IMR-90 (cell line): ENCODE data around the gene REXO5. TPM values are rescaled to one million over a fixed set of nuclear protein-coding genes. Genes with fewer than 3 reads are reported as not detected.

Experiments
- ATAC-seq: fragments of 200-7000 bp; cut with Tn5 transposase; 2 replicates; pipeline ENCODE4 v1.9.1; 2020; ENCODE audit warnings: low read depth, mild to moderate bottlenecking, moderate library complexity
- BruUV-seq: library from RNA; stranded (reverse); fragments of 400-500 nt; replicated peaks from 2 replicates; lab custom pipeline; 2021; lab: Mats Ljungman, UMichigan
- CTCF ChIA-PET: fragments of 300-600 bp; formaldehyde crosslinking; extraction: SDS; loops from one replicate; lab custom pipeline; 2021; ENCODE audit warnings: antibody characterized with exemption; lab: Yijun Ruan, JAX
- POLR2A ChIA-PET: fragments of 300-600 bp; sonication (Branson Sonifier 250); formaldehyde crosslinking; loops from one replicate; lab custom pipeline; 2022; ENCODE audit warnings: antibody characterized with exemption; ENCODE audit not compliant: unreplicated experiment; lab: Charles Lee
- DNase-seq: peaks from one replicate; pipeline ENCODE4 v3.0.0; 2013
- H2AFZ ChIP-seq: replicated peaks from 2 replicates; pipeline ENCODE3; 2013; ENCODE audit warnings: low read length, mild to moderate bottlenecking; ENCODE audit not compliant: poor library complexity
- H2AK5ac ChIP-seq: 2 replicates; pipeline ENCODE4 v1.6.1; 2013; ENCODE audit warnings: low read depth, low read length, inconsistent platforms
- H2AK9ac ChIP-seq: replicated peaks from 2 replicates; pipeline ENCODE3; 2013; ENCODE audit warnings: mild to moderate bottlenecking, low read depth, low read length, moderate library complexity; ENCODE audit not compliant: poor library complexity
- H2BK120ac ChIP-seq: 2 replicates; pipeline ENCODE4 v1.6.1; 2013; ENCODE audit warnings: low read depth, low read length, inconsistent platforms
- H2BK15ac ChIP-seq: 3 replicates; pipeline ENCODE4 v1.6.1; 2013; ENCODE audit warnings: low read depth, low read length, inconsistent platforms
- H2BK20ac ChIP-seq: 2 replicates; pipeline ENCODE4 v1.6.1; 2013; ENCODE audit warnings: low read depth, mild to moderate bottlenecking, inconsistent platforms, low read length, moderate library complexity
- H2BK5ac ChIP-seq: 2 replicates; pipeline ENCODE4 v1.6.1; 2013; ENCODE audit warnings: mild to moderate bottlenecking, low read depth, low read length, inconsistent platforms; ENCODE audit not compliant: poor library complexity, severe bottlenecking
- H3K14ac ChIP-seq: replicated peaks from 2 replicates; pipeline ENCODE4 v1.6.1; 2013; ENCODE audit warnings: low read depth, low read length, inconsistent platforms
- H3K18ac ChIP-seq: 2 replicates; pipeline ENCODE4 v1.6.1; 2013; ENCODE audit warnings: low read depth, low read length, control low read depth
- H3K23ac ChIP-seq: 2 replicates; pipeline ENCODE4 v1.6.1; 2013; ENCODE audit warnings: low read depth, low read length, inconsistent platforms
- H3K27ac ChIP-seq: 2 replicates; pipeline ENCODE4 v1.5.1; 2013; ENCODE audit warnings: mild to moderate bottlenecking, control low read depth, low read length; ENCODE audit not compliant: insufficient read depth
- H3K27me3 ChIP-seq: 2 replicates; pipeline ENCODE4 v1.6.1; 2013; ENCODE audit warnings: low read length; ENCODE audit not compliant: control insufficient read depth, insufficient read depth
- H3K36me3 ChIP-seq: 2 replicates; pipeline ENCODE4 v1.6.1; 2013; ENCODE audit warnings: low read length, mixed read lengths; ENCODE audit not compliant: control insufficient read depth, insufficient read depth
- H3K4ac ChIP-seq: 2 replicates; pipeline ENCODE4 v1.6.1; 2013; ENCODE audit warnings: low read depth, low read length, inconsistent platforms
- H3K4me1 ChIP-seq: 2 replicates; pipeline ENCODE4 v1.6.1; 2013; ENCODE audit warnings: low read length, mixed read lengths; ENCODE audit not compliant: control insufficient read depth, insufficient read depth
- H3K4me2 ChIP-seq: 2 replicates; pipeline ENCODE4 v1.6.1; 2013; ENCODE audit warnings: low read depth, mild to moderate bottlenecking, control low read depth, low read length, moderate library complexity
- H3K4me3 ChIP-seq: 2 replicates; pipeline ENCODE4 v1.5.1; 2013; ENCODE audit warnings: low read depth, mild to moderate bottlenecking, control low read depth, low read length, moderate library complexity; ENCODE audit not compliant: insufficient read depth
- H3K56ac ChIP-seq: 2 replicates; pipeline ENCODE4 v1.6.1; 2013; ENCODE audit warnings: low read length, inconsistent platforms; ENCODE audit not compliant: insufficient read depth; ENCODE audit errors: extremely low read depth
- H3K79me1 ChIP-seq, 2 experiments: 2 replicates each; pipeline ENCODE4 v1.6.1; 2013; ENCODE audit warnings: low read length in 2 of 2, inconsistent platforms in 1 of 2, low read depth in 1 of 2
- H3K9ac ChIP-seq: 2 replicates; pipeline ENCODE4 v1.6.1; 2013; ENCODE audit warnings: low read depth, low read length, control low read depth
- H3K9me1 ChIP-seq: 2 replicates; pipeline ENCODE4 v1.6.1; 2013; ENCODE audit warnings: low read length, inconsistent platforms; ENCODE audit not compliant: insufficient read depth
- H3K9me3 ChIP-seq: 2 replicates; pipeline ENCODE4 v1.6.1; 2013; ENCODE audit warnings: low read length; ENCODE audit not compliant: control insufficient read depth, insufficient read depth
- H4K20me1 ChIP-seq: 2 replicates; pipeline ENCODE4 v1.6.1; 2013; ENCODE audit warnings: low read length, inconsistent platforms; ENCODE audit not compliant: insufficient read depth
- H4K5ac ChIP-seq: 2 replicates; pipeline ENCODE4 v1.6.1; 2013; ENCODE audit warnings: mild to moderate bottlenecking, low read depth, low read length, control low read depth
- H4K8ac ChIP-seq, 2 experiments: 2 replicates each; pipeline ENCODE4 v1.6.1; 2013; ENCODE audit warnings: low read depth in 2 of 2, low read length in 2 of 2, control low read depth in 1 of 2, inconsistent platforms in 1 of 2
- H4K91ac ChIP-seq: 2 replicates; pipeline ENCODE4 v1.6.1; 2013; ENCODE audit warnings: low read depth, low read length, inconsistent platforms; ENCODE audit not compliant: insufficient read depth
- MXI1 ChIP-seq: IDR thresholded peaks from 2 replicates; pipeline ENCODE4 v1.6.1; 2012; ENCODE audit warnings: low read depth, mild to moderate bottlenecking, low read length, moderate library complexity, borderline replicate concordance
- WGBS, 2 experiments: methylation state at CpG; one replicate each; pipeline versions ENCODE4 v1.1.5 to v1.1.7; 2013; ENCODE audit warnings: missing lambda C conversion rate in 2 of 2; ENCODE audit not compliant: insufficient read length in 1 of 2; ENCODE audit errors: extremely low coverage in 2 of 2; 5-methylcytosine and 5-hydroxymethylcytosine counted together
- dilution Hi-C: fragments of 300-500 bp; cut with HindIII; formaldehyde crosslinking; loops from one replicate; pipeline ENCODE4 v1.14.3; 2018; ENCODE audit warnings: low sequenced_read_pairs; ENCODE audit not compliant: unreplicated experiment
- in situ Hi-C: fragments of 300-500 bp; cut with MboI; formaldehyde crosslinking; loops from 3 replicates; pipeline ENCODE4 v1.14.3; 2019; ENCODE audit warnings: low sequenced_read_pairs, inconsistent platforms, mixed read lengths
- intact Hi-C: fragments of 100-400 bp; cut with micrococcal nuclease; formaldehyde crosslinking; loops from 2 replicates; pipeline ENCODE4 v1.10.0; 2022
- polyA plus RNA-seq, 3 experiments: library from polyadenylated mRNA; depleted of rRNA; stranded (reverse); fragments of >200 nt; gene quantifications; 2 replicates each; pipeline ENCODE4 v1.2.3, GENCODE V29; 2012; ENCODE audit warnings: low replicate concordance in 1 of 3
- total RNA-seq: library from RNA; depleted of rRNA; stranded (reverse); fragments of >200 nt; gene quantifications from 2 replicates; pipeline ENCODE4 v1.2.3, GENCODE V29; 2012

The REXO5 gene
- total and polyA plus RNA-seq, 2 of the 4 experiments (the other 2 are of a cell fraction): 3.7 to 7.0 TPM

DNA sequence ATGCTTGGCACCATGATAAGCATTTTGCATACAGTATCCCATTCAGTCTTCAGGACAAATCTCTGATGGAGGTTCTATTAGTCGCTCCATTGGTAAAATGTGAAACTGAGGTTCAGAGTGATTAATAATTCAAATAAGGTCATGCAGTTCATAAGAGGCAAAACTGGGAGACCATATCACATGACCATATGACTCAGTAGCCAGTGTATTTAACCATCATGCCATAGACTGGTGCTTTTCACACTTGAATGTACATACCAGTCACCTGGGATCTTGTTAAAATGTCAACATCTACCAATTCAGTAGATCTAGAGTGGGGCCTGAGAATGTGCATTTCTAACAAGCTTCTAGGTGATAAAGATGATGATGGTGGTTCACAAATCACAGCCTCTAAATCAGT is 38.2 kb upstream of the REXO5 start:
- Histone ChIP-seq H4K5ac (no peak overlapping the region), H2AFZ (no peak overlapping the region), H3K4ac (no peak overlapping the region), H4K91ac (no peak overlapping the region), H2BK15ac (no peak overlapping the region), H4K20me1 (no peaks in the 10 kb centered on the region), H2BK5ac (no peak overlapping the region), H2BK20ac (no peak overlapping the region), H3K79me1 (no peaks in the 10 kb centered on the region), H4K8ac (no peak overlapping the region), H3K4me3 (no peak overlapping the region), H3K9me3 (no peaks in the 10 kb centered on the region), H3K4me1 (no peaks in the 10 kb centered on the region), H3K9ac (no peak overlapping the region), H2AK5ac (no peak overlapping the region), H3K18ac (no peak overlapping the region), H3K4me2 (no peak overlapping the region), H2BK120ac (no peak overlapping the region), H3K14ac (no peak overlapping the region), H3K23ac (no peak overlapping the region), H3K9me1 (no peaks in the 10 kb centered on the region), H3K27ac (no peak overlapping the region), H3K56ac (no peak overlapping the region), H2AK9ac (no peak overlapping the region), H3K27me3 (no peaks in the 10 kb centered on the region), H3K36me3 (no peaks in the 10 kb centered on the region)
- POLR2A ChIA-PET: no interaction called here
- no peak for TF ChIP-seq MXI1
- no CpG with 5 or more reads among the region's 1 CpG for WGBS, 2 experiments
- intact Hi-C loops: no loop called here
- DNase-seq (no peak), ATAC-seq (no peak)
- in situ Hi-C loops: no loop called here
- CTCF ChIA-PET: no interaction called here
- no TSS peak for BruUV-seq
- dilution Hi-C loops: no loop called here
